Liver (tissue), 3 donors: ENCODE measurements around the gene COPS9.

Experiments used
- EGR1 ChIP-seq, 2 donors: IDR thresholded peaks; 2 replicates each; pipeline ENCODE4 v1.6.1; 2016 to 2018; ENCODE audit warnings: antibody characterized with exemption in 2 of 2, low read depth in 2 of 2
- GABPA ChIP-seq, 2 donors: IDR thresholded peaks in 1 of 2; conservative IDR thresholded peaks in 1 of 2; 2 replicates each; pipeline ENCODE4 v1.6.1; 2016; ENCODE audit warnings: antibody characterized with exemption in 2 of 2, mild to moderate bottlenecking in 1 of 2, moderate library complexity in 1 of 2
- HNF4A ChIP-seq, 2 donors: conservative IDR thresholded peaks; 2 replicates each; pipeline ENCODE4 v1.6.1; 2016; ENCODE audit warnings: antibody characterized with exemption in 2 of 2, mild to moderate bottlenecking in 2 of 2
- HNF4G ChIP-seq: IDR thresholded peaks from 2 replicates; pipeline ENCODE4 v1.6.1; 2016; ENCODE audit warnings: antibody characterized with exemption
- JUND ChIP-seq, 2 donors: IDR thresholded peaks; 2 replicates each; pipeline ENCODE4 v1.6.1; 2016; ENCODE audit warnings: antibody characterized with exemption in 2 of 2
- RAD21 ChIP-seq, 2 donors: IDR thresholded peaks; 2 replicates each; pipeline ENCODE4 v1.6.1; 2016; ENCODE audit warnings: antibody characterized with exemption in 2 of 2, mild to moderate bottlenecking in 2 of 2
- SP1 ChIP-seq: IDR thresholded peaks from 2 replicates; pipeline ENCODE4 v1.6.1; 2018; ENCODE audit warnings: antibody characterized with exemption, mild to moderate bottlenecking
- TAF1 ChIP-seq: conservative IDR thresholded peaks from 2 replicates; pipeline ENCODE4 v1.6.1; 2016; ENCODE audit warnings: antibody characterized with exemption, mild to moderate bottlenecking
- YY1 ChIP-seq: IDR thresholded peaks from 2 replicates; pipeline ENCODE4 v1.6.1; 2016; ENCODE audit warnings: antibody characterized with exemption, mild to moderate bottlenecking
- TF ChIP-seq, protein P1 (sequence below): fragments of 150-350 bp; IDR thresholded peaks from 2 replicates; pipeline ENCODE4 v1.5.1; 2017; ENCODE audit warnings: improper control_type of control experiment, low read depth, low read length; ENCODE audit not compliant: missing input control
- TF ChIP-seq, protein P2 (sequence below): IDR thresholded peaks from 2 replicates; pipeline ENCODE4 v1.6.1; 2016; ENCODE audit warnings: antibody characterized with exemption
- TF ChIP-seq, protein P3 (sequence below): IDR thresholded peaks from 2 replicates; pipeline ENCODE4 v1.6.1; 2016; ENCODE audit warnings: antibody characterized with exemption
- donor health status: healthy.
- donor health status: healthy.

GRCh38 chr2:240128608-240129145 lies 7.4 kb downstream of the COPS9 start:
- TF ChIP-seq, protein P1, sequence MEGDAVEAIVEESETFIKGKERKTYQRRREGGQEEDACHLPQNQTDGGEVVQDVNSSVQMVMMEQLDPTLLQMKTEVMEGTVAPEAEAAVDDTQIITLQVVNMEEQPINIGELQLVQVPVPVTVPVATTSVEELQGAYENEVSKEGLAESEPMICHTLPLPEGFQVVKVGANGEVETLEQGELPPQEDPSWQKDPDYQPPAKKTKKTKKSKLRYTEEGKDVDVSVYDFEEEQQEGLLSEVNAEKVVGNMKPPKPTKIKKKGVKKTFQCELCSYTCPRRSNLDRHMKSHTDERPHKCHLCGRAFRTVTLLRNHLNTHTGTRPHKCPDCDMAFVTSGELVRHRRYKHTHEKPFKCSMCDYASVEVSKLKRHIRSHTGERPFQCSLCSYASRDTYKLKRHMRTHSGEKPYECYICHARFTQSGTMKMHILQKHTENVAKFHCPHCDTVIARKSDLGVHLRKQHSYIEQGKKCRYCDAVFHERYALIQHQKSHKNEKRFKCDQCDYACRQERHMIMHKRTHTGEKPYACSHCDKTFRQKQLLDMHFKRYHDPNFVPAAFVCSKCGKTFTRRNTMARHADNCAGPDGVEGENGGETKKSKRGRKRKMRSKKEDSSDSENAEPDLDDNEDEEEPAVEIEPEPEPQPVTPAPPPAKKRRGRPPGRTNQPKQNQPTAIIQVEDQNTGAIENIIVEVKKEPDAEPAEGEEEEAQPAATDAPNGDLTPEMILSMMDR = no peak
- TF ChIP-seq, protein P2, sequence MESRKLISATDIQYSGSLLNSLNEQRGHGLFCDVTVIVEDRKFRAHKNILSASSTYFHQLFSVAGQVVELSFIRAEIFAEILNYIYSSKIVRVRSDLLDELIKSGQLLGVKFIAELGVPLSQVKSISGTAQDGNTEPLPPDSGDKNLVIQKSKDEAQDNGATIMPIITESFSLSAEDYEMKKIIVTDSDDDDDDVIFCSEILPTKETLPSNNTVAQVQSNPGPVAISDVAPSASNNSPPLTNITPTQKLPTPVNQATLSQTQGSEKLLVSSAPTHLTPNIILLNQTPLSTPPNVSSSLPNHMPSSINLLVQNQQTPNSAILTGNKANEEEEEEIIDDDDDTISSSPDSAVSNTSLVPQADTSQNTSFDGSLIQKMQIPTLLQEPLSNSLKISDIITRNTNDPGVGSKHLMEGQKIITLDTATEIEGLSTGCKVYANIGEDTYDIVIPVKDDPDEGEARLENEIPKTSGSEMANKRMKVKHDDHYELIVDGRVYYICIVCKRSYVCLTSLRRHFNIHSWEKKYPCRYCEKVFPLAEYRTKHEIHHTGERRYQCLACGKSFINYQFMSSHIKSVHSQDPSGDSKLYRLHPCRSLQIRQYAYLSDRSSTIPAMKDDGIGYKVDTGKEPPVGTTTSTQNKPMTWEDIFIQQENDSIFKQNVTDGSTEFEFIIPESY = no peak
- TF ChIP-seq, protein P3, sequence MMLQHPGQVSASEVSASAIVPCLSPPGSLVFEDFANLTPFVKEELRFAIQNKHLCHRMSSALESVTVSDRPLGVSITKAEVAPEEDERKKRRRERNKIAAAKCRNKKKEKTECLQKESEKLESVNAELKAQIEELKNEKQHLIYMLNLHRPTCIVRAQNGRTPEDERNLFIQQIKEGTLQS = no peak
- TF ChIP-seq GABPA (IDR thresholded peaks at IDR 0.05 in 1 of 2, conservative IDR thresholded peaks at IDR 0.05 in 1 of 2) = no peak
- no peak for TF ChIP-seq TAF1
- TF ChIP-seq JUND (IDR thresholded peaks at IDR 0.05) = no peak
- TF ChIP-seq HNF4A (conservative IDR thresholded peaks at IDR 0.05) = no peak
- no peak for TF ChIP-seq RAD21 (IDR thresholded peaks at IDR 0.05)
- no peak for TF ChIP-seq YY1
- no peak for TF ChIP-seq EGR1 (IDR thresholded peaks at IDR 0.05; ENCODE audit: low read depth in 2 of 2)
- no peak for TF ChIP-seq HNF4G
- TF ChIP-seq SP1 = no peak
